Liver (tissue), 3 donors: Measurements from ENCODE around the gene ADGRF1.

ENCODE experiments used
- CTCF ChIP-seq: fragments of 150-350 bp; IDR thresholded peaks from 2 replicates; pipeline ENCODE4 v1.5.1; 2017; ENCODE audit warnings: improper control_type of control experiment, low read depth, low read length; ENCODE audit not compliant: missing input control
- TAF1 ChIP-seq: conservative IDR thresholded peaks from 2 replicates; pipeline ENCODE4 v1.6.1; 2016; ENCODE audit warnings: antibody characterized with exemption, mild to moderate bottlenecking
- YY1 ChIP-seq: IDR thresholded peaks from 2 replicates; pipeline ENCODE4 v1.6.1; 2016; ENCODE audit warnings: antibody characterized with exemption, mild to moderate bottlenecking
- donor health status: healthy.
- donor health status: healthy.

GRCh38 chr6:47026679-47027078, 15.5 kb downstream of the ADGRF1 start:
- TF ChIP-seq TAF1: no peak
- TF ChIP-seq CTCF: no peak
- no peak for TF ChIP-seq YY1
